ENCODE data around the gene ZNF554. TPM values are rescaled to one million over a fixed set of nuclear protein-coding genes. Genes with fewer than 3 reads are reported as not detected.

Gene ZNF554
- total and polyA plus RNA-seq, 2 of the 8 experiments (the other 6 are each of a cell fraction or from before 2014, with no cell fraction given): 1.8 to 5.7 TPM

GRCh38 chr19:2841855-2842574 is 22.3 kb downstream of the ZNF554 start (continued):
- TF ChIP-seq CHD7 (IDR thresholded peaks at IDR 0.05; ENCODE audit: insufficient replicate concordance, low read length) (no peak), KDM4A (IDR thresholded peaks at IDR 0.05; ENCODE audit: low read depth, low read length, severe bottlenecking) (peak; percentile 24), ZNF274 (IDR thresholded peaks at IDR 0.05; ENCODE audit: borderline replicate concordance, extremely low read depth, low read length) (no peak), CEBPB (IDR thresholded peaks at IDR 0.05; ENCODE audit: low read depth, low read length) (no peak), SIX5 (IDR thresholded peaks at IDR 0.05; ENCODE audit: low read depth, low read length) (no peak), POLR2A (IDR thresholded peaks at IDR 0.05; ENCODE audit: control extremely low read depth in 1 of 2, low read depth in 2 of 2, low read length in 2 of 2) (no peak), RNF2 (IDR thresholded peaks at IDR 0.05; ENCODE audit: borderline replicate concordance, low read depth, low read length, missing control alignments, poor library complexity, severe bottlenecking) (no peak), POLR2AphosphoS5 (IDR thresholded peaks at IDR 0.05; ENCODE audit: low read depth, low read length) (no peak)
